CD1c-positive myeloid dendritic cell (primary cell): Measurements from ENCODE around the gene APOBEC4.
A peak's percentile ranks its signal among the peaks of the same experiment; 100 is the strongest.
"Not testable (repeated sequence)": the region's sequence is repeated elsewhere in the genome, so short reads cannot be mapped to it uniquely, and the experiment has no call there.

Experiments
- DNase-seq: peaks from one replicate; pipeline ENCODE4 v3.0.0-alpha.2; 2016; ENCODE audit errors: extremely low spot score

The APOBEC4 gene

GRCh38 chr1:183652547-183653461 is at the start of gene APOBEC4:
Gene APOBEC4, minus strand, starts transcription at chr1:183653316. Its CDS starts 4,535 bp downstream, at chr1:183648781.
- DNase-seq: no peak

- DNase-seq: no peak
Observed at GRCh38 chr1:183702813-183703198, 49.7 kb upstream of the APOBEC4 start.

GRCh38 chr1:183702087-183702812 is 49.1 kb upstream of the APOBEC4 start:
- no peak for DNase-seq

- no peak for DNase-seq
Observed at GRCh38 chr1:183699616-183700160, 46.6 kb upstream of the APOBEC4 start.

- no peak for DNase-seq
Observed at GRCh38 chr1:183697814-183698590, 44.9 kb upstream of the APOBEC4 start.

GRCh38 chr1:183696981-183697380 is 43.9 kb upstream of the APOBEC4 start:
- no peak for DNase-seq

GRCh38 chr1:183694755-183695154 is 41.6 kb upstream of the APOBEC4 start:
- no peak for DNase-seq

GRCh38 chr1:183694066-183694465 is 41.0 kb upstream of the APOBEC4 start:
- no peak for DNase-seq

GRCh38 chr1:183693521-183693920 is 40.4 kb upstream of the APOBEC4 start:
- DNase-seq: no peak

- DNase-seq: no peak
Observed at GRCh38 chr1:183689762-183690204, 36.7 kb upstream of the APOBEC4 start.

- no peak for DNase-seq
Observed at GRCh38 chr1:183688341-183689060, 35.4 kb upstream of the APOBEC4 start.

GRCh38 chr1:183687546-183688304 is 34.6 kb upstream of the APOBEC4 start:
- DNase-seq: no peak

GRCh38 chr1:183686229-183686628 is 33.1 kb upstream of the APOBEC4 start:
- DNase-seq: no peak

- DNase-seq: peak; percentile 69
Observed at GRCh38 chr1:183685112-183685713, 32.1 kb upstream of the APOBEC4 start.

GRCh38 chr1:183679363-183679762 is 26.2 kb upstream of the APOBEC4 start:
- DNase-seq: not testable (repeated sequence)

- no peak for DNase-seq
Observed at GRCh38 chr1:183678819-183679218, 25.7 kb upstream of the APOBEC4 start.

GRCh38 chr1:183676586-183677189 is 23.6 kb upstream of the APOBEC4 start:
- DNase-seq: no peak

- DNase-seq: no peak
Observed at GRCh38 chr1:183675883-183676585, 22.9 kb upstream of the APOBEC4 start.

- no peak for DNase-seq
Observed at GRCh38 chr1:183675381-183675780, 22.3 kb upstream of the APOBEC4 start.
